Type B pancreatic cell (in vitro differentiated cells): ENCODE measurements around the gene NBPF1. TPM values are rescaled to one million over a fixed set of nuclear protein-coding genes. Genes with fewer than 3 reads are reported as not detected.
"Not testable (repeated sequence)": the region's sequence is repeated elsewhere in the genome, so short reads cannot be mapped to it uniquely, and the experiment has no call there.

Source experiments
- DNase-seq: peaks from one replicate; pipeline ENCODE4 v3.0.0; 2021; ENCODE audit warnings: mixed read lengths; ENCODE audit not compliant: unreplicated experiment; ENCODE audit errors: extremely low spot score
- H3K27ac Mint-ChIP-seq: 2 replicates; pipeline ENCODE4 v1.8.0; 2021; ENCODE audit warnings: mild to moderate bottlenecking, mixed read lengths
- H3K27me3 Mint-ChIP-seq: 2 replicates; pipeline ENCODE4 v1.8.0; 2021; ENCODE audit warnings: mixed read lengths
- H3K36me3 Mint-ChIP-seq: 2 replicates; pipeline ENCODE4 v1.8.0; 2021; ENCODE audit warnings: mixed read lengths
- H3K4me1 Mint-ChIP-seq: one replicate; pipeline ENCODE4 v1.8.0; 2021; ENCODE audit warnings: mixed read lengths; ENCODE audit not compliant: unreplicated experiment
- H3K4me3 Mint-ChIP-seq: 2 replicates; pipeline ENCODE4 v1.8.0; 2021; ENCODE audit warnings: mild to moderate bottlenecking, mixed read lengths
- H3K9me3 Mint-ChIP-seq: 2 replicates; pipeline ENCODE4 v1.8.0; 2021; ENCODE audit warnings: mixed read lengths
- total RNA-seq: library from RNA; stranded (reverse); gene quantifications from 2 replicates; pipeline ENCODE4 v1.2.1, GENCODE V29; 2021; ENCODE audit warnings: low replicate concordance
- TF ChIP-seq, protein P1 (sequence below): fragments of 200-600 bp; sonication (generic); conservative IDR thresholded peaks from 2 replicates; pipeline ENCODE4 v1.5.0; 2021; ENCODE audit warnings: antibody characterized with exemption, mild to moderate bottlenecking

Gene NBPF1
- total RNA-seq, 1 donor from 2014 or later, result 97.5 TPM

- no peaks in the 10 kb centered on the region for H3K36me3 Mint-ChIP-seq
- TF ChIP-seq, protein P1, sequence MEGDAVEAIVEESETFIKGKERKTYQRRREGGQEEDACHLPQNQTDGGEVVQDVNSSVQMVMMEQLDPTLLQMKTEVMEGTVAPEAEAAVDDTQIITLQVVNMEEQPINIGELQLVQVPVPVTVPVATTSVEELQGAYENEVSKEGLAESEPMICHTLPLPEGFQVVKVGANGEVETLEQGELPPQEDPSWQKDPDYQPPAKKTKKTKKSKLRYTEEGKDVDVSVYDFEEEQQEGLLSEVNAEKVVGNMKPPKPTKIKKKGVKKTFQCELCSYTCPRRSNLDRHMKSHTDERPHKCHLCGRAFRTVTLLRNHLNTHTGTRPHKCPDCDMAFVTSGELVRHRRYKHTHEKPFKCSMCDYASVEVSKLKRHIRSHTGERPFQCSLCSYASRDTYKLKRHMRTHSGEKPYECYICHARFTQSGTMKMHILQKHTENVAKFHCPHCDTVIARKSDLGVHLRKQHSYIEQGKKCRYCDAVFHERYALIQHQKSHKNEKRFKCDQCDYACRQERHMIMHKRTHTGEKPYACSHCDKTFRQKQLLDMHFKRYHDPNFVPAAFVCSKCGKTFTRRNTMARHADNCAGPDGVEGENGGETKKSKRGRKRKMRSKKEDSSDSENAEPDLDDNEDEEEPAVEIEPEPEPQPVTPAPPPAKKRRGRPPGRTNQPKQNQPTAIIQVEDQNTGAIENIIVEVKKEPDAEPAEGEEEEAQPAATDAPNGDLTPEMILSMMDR, result no peak
- no peaks in the 10 kb centered on the region for H3K27me3 Mint-ChIP-seq
- H3K27ac Mint-ChIP-seq, result no peak overlapping the region
- peak; percentile 79 for DNase-seq
- H3K9me3 Mint-ChIP-seq, result no peaks in the 10 kb centered on the region
- no peak overlapping the region for H3K4me3 Mint-ChIP-seq
- no peaks in the 10 kb centered on the region for H3K4me1 Mint-ChIP-seq
Observed at GRCh38 chr1:16607433-16607851, 5.9 kb downstream of the NBPF1 start.

DNA sequence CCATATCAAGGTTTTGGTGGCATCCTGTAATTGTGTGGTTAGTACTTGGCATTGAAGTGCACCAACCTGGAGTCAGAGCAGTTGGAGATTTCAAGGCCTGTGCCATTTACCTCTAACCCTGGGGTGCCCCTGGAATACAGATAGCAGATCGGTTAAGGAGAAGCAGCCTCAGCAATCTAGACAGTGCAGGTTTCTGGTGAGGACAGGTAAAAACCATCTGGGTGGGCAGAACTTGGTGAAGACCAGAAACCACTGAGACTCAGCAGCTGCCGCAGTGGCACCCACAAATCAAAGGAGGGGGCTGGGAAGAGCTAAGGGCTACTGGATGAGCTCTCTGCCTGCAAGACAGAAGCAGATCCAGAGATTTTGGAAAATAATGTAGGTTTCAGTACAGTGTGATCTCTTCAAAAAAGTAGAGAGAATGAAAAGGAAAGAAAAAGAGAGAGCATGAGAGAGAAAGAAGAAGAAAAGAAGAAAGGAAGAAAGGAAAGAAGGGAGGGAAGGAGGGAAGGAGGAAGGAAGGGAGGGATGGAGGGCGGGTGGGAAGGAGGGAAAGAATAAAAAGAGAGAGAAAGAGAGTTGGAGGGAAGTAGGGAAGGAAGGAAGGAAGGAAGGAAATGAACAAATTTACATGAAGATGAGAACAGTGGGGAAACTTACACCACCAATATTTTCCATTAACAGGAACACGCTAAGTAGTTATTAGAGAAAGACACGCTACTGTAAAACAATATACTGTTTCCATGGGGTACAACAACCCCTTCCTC, 6.5 kb downstream of the NBPF1 start:
- peak; percentile 70 for DNase-seq
- H3K4me1 Mint-ChIP-seq, result not testable (repeated sequence)

DNA sequence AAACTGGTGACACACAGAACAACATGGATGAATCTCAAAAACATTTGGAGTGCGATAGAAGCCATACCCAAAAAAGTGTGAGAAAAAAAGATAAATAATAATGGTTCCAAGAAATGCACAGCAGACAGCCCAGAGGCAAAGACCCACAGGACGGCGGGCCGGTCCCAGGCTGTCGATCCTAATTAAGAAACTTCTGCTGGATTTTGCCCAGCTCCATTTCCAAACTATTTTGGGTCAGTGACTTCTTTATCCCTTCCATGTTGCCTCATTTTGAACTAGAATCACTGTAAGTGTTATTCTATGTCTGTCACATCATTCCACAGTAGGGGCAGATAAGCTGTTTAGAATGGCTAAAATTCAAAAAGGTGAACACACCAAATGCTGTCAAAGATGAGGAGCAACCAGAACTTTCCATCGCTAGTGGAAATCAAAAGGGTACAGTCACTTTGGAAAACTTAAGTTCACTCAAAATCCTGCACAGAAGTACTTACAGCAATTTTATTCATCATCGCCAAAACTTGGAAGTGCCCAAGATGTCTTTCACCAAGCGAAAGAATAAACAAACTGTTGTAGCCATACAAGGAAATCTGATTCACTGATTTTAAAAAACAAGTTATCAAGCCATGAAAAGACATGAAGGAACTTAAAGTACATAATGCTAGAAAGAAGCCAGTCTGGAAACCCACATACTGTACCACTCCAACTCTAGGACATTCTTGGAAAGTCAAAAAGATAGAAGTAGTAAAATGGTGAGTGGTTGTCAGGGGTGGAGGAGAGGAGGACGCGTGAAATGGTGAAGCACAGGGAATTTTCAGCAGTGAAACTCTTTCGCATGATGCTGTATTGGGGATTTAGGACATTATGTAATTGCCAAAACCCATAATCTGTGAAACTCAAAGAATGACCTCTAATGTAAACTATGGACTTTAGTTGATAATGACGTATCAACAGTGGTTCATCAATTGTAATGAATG, 7.5 kb downstream of the NBPF1 start:
- Mint-ChIP-seq H3K36me3 (no peaks in the 10 kb centered on the region), H3K4me1 (no peaks in the 10 kb centered on the region), H3K27me3 (no peaks in the 10 kb centered on the region), H3K4me3 (no peak overlapping the region), H3K9me3 (no peaks in the 10 kb centered on the region), H3K27ac (no peak overlapping the region)
- TF ChIP-seq, protein P1, result no peak
- peak; percentile 71 for DNase-seq

More for the DNA sequence above, 6.5 kb downstream of the NBPF1 start:
- not testable (repeated sequence) for H3K36me3 Mint-ChIP-seq, H3K27ac Mint-ChIP-seq, H3K27me3 Mint-ChIP-seq, H3K4me3 Mint-ChIP-seq, H3K9me3 Mint-ChIP-seq

DNA sequence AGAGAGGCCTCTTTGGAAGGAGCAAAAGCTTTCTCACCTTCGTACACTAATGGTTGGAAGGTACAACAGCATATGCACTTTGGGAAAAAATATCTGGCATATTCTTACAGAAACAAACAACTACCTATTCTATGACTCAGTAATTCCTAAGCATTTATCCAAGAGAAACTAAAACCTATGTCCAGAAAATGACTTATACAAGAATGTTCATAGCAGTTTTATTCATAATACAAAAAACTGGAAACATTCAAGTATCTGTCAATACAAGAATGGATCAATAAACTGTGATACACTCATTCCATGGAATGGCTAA, 8.2 kb downstream of the NBPF1 start:
- TF ChIP-seq, protein P1, result no peak
- Mint-ChIP-seq H3K4me1 (no peaks in the 10 kb centered on the region), H3K4me3 (no peak overlapping the region), H3K36me3 (no peaks in the 10 kb centered on the region), H3K9me3 (no peaks in the 10 kb centered on the region), H3K27me3 (no peaks in the 10 kb centered on the region), H3K27ac (no peak overlapping the region)
- no peak for DNase-seq

- DNase-seq, result peak; percentile 62
- not testable (repeated sequence) for H3K4me1 Mint-ChIP-seq, H3K4me3 Mint-ChIP-seq, H3K27ac Mint-ChIP-seq, H3K9me3 Mint-ChIP-seq, H3K36me3 Mint-ChIP-seq, H3K27me3 Mint-ChIP-seq
Observed at GRCh38 chr1:16604514-16605212, 8.7 kb downstream of the NBPF1 start.

DNA sequence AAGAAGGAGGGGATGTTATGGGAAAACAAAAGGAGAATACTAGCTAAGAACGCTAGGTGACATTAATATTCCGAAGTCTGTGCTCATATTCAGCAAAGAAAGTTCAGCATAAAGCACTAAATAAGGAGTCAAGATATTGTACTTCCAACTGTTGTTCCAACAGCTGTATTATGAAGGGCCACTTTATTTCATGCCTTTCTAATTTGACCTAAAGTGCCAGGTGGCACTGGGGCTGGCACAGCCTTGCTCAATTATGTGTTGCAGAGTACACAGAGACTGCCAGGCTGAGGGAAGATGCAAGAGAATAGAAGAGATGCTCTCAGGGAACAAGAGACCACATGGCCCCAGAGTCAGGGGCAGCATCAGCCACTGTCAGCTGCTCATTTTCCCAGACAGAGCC, 9.7 kb downstream of the NBPF1 start:
- H3K9me3 Mint-ChIP-seq, H3K4me1 Mint-ChIP-seq, H3K4me3 Mint-ChIP-seq, H3K36me3 Mint-ChIP-seq, H3K27me3 Mint-ChIP-seq, H3K27ac Mint-ChIP-seq: not testable (repeated sequence)
- DNase-seq, result peak; percentile 10

DNA sequence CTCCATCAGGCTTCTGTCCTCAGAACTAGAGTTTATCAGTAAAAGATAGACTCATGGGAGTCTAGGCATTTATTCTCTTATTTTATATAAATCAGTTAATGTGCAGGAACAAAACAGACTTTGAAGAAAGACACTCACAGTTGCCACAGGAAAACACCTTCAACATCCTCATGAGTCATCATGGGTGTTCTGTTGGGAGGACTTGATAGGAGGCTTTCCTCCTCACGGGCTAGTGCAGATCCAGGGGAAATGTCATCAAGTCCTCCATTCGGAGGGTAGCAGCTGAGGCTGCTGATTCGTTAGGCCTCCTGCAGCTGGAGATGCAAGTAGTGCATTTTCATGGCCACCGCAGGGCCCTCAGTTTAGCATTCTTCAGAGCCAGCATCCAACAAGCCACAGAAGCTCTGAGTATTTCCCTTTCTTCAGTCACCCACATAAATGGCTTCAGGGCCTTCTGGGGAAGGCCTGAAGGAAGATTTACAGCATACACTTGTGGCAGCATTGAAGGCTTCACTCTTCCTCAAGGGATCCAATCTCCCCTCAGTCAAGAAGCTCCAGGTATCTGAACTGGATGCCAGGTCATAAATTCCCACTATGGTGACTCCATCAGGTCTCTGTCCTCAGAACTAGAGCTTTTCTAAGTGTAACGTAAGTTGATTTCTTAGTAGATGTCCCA, 10.9 kb downstream of the NBPF1 start:
- H3K9me3 Mint-ChIP-seq, H3K4me3 Mint-ChIP-seq, H3K36me3 Mint-ChIP-seq, H3K27me3 Mint-ChIP-seq, H3K4me1 Mint-ChIP-seq, H3K27ac Mint-ChIP-seq, DNase-seq: not testable (repeated sequence)

DNA sequence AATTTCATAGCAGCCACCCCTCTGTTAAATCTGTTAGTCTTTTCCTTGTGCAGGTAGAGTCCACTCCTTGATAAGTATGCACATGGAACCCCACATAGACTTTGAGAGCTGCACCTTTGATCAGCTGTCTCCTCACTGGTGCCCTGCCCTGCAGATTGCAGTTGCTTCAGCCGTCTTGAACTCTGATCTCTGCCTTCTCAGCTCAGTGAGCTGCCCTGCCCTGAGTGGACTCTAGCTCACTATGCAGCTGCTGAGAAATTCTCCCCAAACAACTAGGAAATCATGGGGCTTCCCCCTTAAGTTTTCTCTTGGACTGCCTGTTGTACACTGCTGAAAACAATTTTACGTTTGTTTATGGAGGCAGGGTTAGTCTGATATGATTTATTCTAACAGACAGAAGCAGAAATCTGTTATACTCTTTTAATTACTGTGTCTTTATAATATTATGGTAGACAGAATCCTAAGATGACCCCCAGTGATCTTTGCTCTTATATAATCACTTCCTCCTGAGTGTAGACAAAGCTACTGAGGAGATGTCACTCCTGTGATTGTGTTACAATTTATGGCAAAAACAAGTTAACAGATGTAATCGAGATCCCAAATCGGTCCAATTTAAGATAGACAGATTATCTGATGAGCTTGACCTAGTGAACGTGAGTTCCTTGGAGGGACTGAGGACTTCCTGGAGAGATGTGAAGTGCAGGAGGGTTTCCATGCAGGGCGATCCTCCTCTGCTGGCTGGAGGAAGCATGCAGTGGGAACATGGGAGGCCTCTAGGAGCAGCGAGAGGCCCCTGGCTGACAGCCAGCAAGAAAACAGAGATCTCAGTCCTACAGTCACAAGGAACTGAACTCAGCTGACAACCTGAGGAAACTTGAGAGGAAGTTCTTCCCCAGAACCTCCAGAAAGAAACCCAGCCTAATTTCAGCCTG, 12.2 kb downstream of the NBPF1 start:
- not testable (repeated sequence) for DNase-seq, H3K9me3 Mint-ChIP-seq, H3K36me3 Mint-ChIP-seq, H3K27ac Mint-ChIP-seq, H3K4me3 Mint-ChIP-seq, H3K4me1 Mint-ChIP-seq, H3K27me3 Mint-ChIP-seq

- not testable (repeated sequence) for H3K27ac Mint-ChIP-seq, H3K9me3 Mint-ChIP-seq, H3K27me3 Mint-ChIP-seq, H3K4me1 Mint-ChIP-seq, H3K4me3 Mint-ChIP-seq, H3K36me3 Mint-ChIP-seq
- DNase-seq, result peak; percentile 50
Observed at GRCh38 chr1:16599326-16599725, 14.0 kb downstream of the NBPF1 start.
